Cardiac muscle cell (in vitro differentiated cells and primary cell): ENCODE data around the gene DHX15. TPM values are rescaled to one million over a fixed set of nuclear protein-coding genes. Genes with fewer than 3 reads are reported as not detected.

ENCODE experiments used
- DNase-seq, 2 donors: peaks; one replicate each; pipeline versions ENCODE4 v3.0.0 to v3.0.0-alpha.2; 2010 to 2017; ENCODE audit warnings: low read depth in 1 of 2, low spot score in 1 of 2
- H3K27ac ChIP-seq: fragments of 200-600 bp; sonication (generic); 2 replicates; pipeline ENCODE4 v1.5.1; 2016
- H3K27me3 ChIP-seq: fragments of 200-600 bp; sonication (generic); 2 replicates; pipeline ENCODE4 v1.6.0; 2016; ENCODE audit warnings: control low read depth
- H3K36me3 ChIP-seq: fragments of 200-600 bp; sonication (generic); 2 replicates; pipeline ENCODE4 v1.5.1; 2016; ENCODE audit warnings: control low read depth
- H3K4me1 ChIP-seq: fragments of 200-600 bp; sonication (generic); 2 replicates; pipeline ENCODE4 v1.8.1; 2017; ENCODE audit warnings: low read depth, mild to moderate bottlenecking, mixed run types
- H3K4me3 ChIP-seq: fragments of 200-600 bp; sonication (generic); 2 replicates; pipeline ENCODE4 v1.5.1; 2016; ENCODE audit warnings: mild to moderate bottlenecking
- H3K9me3 ChIP-seq: fragments of 200-600 bp; sonication (generic); 2 replicates; pipeline ENCODE4 v1.5.1; 2017; ENCODE audit warnings: low read depth, mild to moderate bottlenecking, control low read depth
- polyA plus RNA-seq: library from polyadenylated mRNA; unstranded; fragments of >200 nt; fragmentation: Nextera tagmentation; extraction: Ambion mirVana; gene quantifications from 2 replicates; pipeline ENCODE4 v1.2.1, GENCODE V29; 2016
- total RNA-seq: library from RNA; depleted of rRNA; stranded (reverse); fragments of >200 nt; gene quantifications from 2 replicates; pipeline ENCODE4 v1.2.3, GENCODE V29; 2016
- TF ChIP-seq, protein P1 (sequence below): IDR thresholded peaks from 2 replicates; pipeline ENCODE4 v1.5.1; 2012; ENCODE audit warnings: low read depth, mild to moderate bottlenecking, low read length

Gene DHX15
- total RNA-seq = 81.1 and 109 TPM in 2 replicates
- polyA plus RNA-seq = 78.4 and 115 TPM in 2 replicates

DNA sequence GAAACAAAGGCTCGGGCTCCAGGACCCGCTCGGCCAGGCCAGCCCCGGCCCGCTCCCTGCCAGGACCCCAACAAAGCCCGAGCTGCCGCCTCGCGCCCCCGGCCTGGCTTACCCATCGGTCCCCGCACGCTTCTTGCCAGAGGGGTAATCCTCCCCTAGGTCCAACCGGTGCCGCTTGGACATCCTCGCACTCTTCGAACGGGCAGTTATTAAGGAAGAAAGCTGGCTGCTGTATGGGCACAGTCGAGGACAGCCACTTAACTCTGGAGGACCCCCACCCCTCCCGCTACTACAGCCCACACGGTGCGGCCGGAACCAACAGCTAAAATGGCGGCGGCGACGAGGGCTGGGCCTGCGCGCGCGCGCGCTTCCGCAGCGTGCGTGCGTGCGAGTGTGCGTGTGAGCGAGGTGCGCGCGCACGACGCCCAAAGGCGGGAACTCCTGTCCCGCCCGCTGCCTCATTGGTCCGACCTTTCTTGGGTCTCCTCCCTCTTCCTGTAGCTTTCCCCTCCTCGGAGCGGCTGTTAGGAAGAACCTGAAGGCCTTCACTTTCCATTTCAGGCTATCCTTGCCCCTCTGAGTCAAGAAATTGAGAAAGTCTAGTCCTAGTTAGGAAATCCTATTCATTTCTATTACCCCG, at the start of gene DHX15:
Gene DHX15, minus strand, starts transcription at position 344 of the 640 bp plus-strand sequence. Its CDS starts 161 bp downstream, at position 183.
- TF ChIP-seq, protein P1, sequence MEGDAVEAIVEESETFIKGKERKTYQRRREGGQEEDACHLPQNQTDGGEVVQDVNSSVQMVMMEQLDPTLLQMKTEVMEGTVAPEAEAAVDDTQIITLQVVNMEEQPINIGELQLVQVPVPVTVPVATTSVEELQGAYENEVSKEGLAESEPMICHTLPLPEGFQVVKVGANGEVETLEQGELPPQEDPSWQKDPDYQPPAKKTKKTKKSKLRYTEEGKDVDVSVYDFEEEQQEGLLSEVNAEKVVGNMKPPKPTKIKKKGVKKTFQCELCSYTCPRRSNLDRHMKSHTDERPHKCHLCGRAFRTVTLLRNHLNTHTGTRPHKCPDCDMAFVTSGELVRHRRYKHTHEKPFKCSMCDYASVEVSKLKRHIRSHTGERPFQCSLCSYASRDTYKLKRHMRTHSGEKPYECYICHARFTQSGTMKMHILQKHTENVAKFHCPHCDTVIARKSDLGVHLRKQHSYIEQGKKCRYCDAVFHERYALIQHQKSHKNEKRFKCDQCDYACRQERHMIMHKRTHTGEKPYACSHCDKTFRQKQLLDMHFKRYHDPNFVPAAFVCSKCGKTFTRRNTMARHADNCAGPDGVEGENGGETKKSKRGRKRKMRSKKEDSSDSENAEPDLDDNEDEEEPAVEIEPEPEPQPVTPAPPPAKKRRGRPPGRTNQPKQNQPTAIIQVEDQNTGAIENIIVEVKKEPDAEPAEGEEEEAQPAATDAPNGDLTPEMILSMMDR = no peak
- H3K9me3 ChIP-seq = no peaks in the 10 kb centered on the region
- H3K4me1 ChIP-seq = peaks cover 19% of the 10 kb centered on the region
- H3K36me3 ChIP-seq = no peaks in the 10 kb centered on the region
- DNase-seq = peak; percentile 97 to 99
- H3K27me3 ChIP-seq = no peaks in the 10 kb centered on the region
- peak within 1 kb of the TSS; percentile 99 for H3K27ac ChIP-seq
- peak within 1 kb of the TSS; percentile 78 for H3K4me3 ChIP-seq

DNA sequence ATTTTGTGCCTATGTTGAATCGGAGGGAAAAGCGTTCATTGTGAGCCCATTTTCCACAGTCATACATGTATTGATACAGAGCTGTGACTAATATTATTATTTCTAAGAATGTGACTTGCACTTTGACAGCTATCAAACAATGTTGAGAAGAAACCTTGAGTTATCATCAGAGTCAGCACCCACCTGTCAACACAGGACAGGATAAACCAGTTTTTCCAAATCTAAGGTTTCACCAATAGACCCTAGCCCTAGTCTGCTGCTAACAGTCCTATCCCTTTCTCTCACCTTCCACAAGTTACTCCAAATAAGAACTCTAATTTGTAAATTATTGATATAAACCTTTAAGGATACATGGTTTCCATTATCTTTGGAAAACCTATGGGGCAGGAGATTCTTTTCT, 47.7 kb upstream of the DHX15 start:
- no peaks in the 10 kb centered on the region for H3K27me3 ChIP-seq
- no peaks in the 10 kb centered on the region for H3K9me3 ChIP-seq
- DNase-seq = no peak
- no peak overlapping the region for H3K27ac ChIP-seq
- no peaks in the 10 kb centered on the region for H3K4me1 ChIP-seq
- H3K36me3 ChIP-seq = no peaks in the 10 kb centered on the region
- TF ChIP-seq, protein P1 = no peak
- no peak overlapping the region for H3K4me3 ChIP-seq

DNA sequence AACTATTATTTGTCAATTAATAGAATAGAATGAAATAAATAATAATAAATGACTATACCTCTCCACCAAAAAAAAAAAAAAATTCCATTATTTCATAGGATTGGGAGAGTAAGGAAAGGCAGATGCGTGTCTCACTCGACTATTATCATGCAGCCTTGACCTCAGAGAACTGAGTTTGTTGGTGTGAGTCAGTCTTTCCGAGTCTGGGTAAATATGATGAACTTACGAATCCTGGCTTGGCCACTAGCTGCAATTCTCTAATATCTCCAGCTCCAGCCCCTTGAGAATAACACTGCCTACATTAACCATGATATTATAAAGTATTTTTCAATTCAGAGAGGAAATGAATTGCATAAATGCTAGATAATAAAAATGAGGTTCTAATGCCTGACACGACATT, 46.6 kb upstream of the DHX15 start:
- no peaks in the 10 kb centered on the region for H3K4me1 ChIP-seq
- H3K27me3 ChIP-seq = no peaks in the 10 kb centered on the region
- TF ChIP-seq, protein P1 = no peak
- H3K4me3 ChIP-seq = no peak overlapping the region
- H3K27ac ChIP-seq = no peak overlapping the region
- no peaks in the 10 kb centered on the region for H3K9me3 ChIP-seq
- DNase-seq = peak in 1 of 2 donors; percentile 94
- no peaks in the 10 kb centered on the region for H3K36me3 ChIP-seq

DNA sequence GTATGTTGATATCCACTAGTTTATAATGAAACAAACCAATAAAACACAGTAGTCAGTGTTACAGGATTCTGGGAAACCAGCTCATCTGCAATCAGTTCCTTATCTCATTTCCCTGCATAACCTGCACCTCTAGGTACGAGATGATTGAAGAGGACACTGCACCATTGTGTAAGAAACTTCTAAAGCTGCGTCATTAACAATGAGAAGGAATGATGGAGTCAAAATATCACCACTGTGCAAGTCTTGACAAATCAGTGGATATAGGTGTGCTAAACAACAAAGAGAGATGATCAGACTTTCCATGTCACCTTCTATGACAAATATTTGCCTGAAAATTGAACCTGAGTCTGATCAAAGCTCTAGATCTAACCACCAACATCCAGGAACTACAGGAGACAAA, 40.7 kb upstream of the DHX15 start:
- no peaks in the 10 kb centered on the region for H3K27me3 ChIP-seq
- TF ChIP-seq, protein P1 = no peak
- no peaks in the 10 kb centered on the region for H3K4me1 ChIP-seq
- H3K27ac ChIP-seq = no peak overlapping the region
- no peaks in the 10 kb centered on the region for H3K9me3 ChIP-seq
- H3K36me3 ChIP-seq = no peaks in the 10 kb centered on the region
- DNase-seq = no peak
- H3K4me3 ChIP-seq = no peak overlapping the region

DNA sequence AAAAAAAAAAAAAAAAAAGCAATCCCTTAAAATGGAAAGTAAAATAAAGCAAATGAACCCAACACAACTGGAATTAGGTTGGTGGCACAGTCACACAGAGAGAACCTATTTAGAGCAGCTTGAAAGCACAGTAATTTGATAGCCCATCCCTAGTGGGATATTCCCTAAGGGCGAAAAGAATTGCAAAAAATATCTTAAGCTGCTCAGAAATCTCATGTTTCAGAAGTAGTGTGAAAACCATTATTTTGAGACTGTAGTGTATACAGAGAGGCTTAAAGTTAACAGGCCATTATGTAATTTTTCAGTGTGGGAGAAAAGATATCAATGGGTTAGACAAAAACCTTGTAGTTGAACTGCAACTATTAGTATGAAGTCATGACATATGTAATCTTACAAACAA, 40.0 kb upstream of the DHX15 start:
- Histone ChIP-seq H3K9me3 (no peaks in the 10 kb centered on the region), H3K4me1 (no peaks in the 10 kb centered on the region), H3K36me3 (no peaks in the 10 kb centered on the region), H3K4me3 (no peak overlapping the region), H3K27ac (no peak overlapping the region), H3K27me3 (no peaks in the 10 kb centered on the region)
- DNase-seq = no peak
- TF ChIP-seq, protein P1 = no peak
